Sigmoid colon (tissue), 7 donors: ENCODE results near the gene RPTOR. TPM values are rescaled to one million over a fixed set of nuclear protein-coding genes. Genes with fewer than 3 reads are reported as not detected.

Source experiments
- DNase-seq: peaks from one replicate; pipeline ENCODE4 v3.0.0-alpha.2; 2019
- H3K27ac ChIP-seq, 4 donors: fragments of 200-600 bp; sonication (generic); one replicate each; pipeline ENCODE4 v1.5.1; 2016 to 2019; ENCODE audit warnings: mild to moderate bottlenecking in 1 of 4
- H3K27me3 ChIP-seq, 3 donors: fragments of 200-600 bp; sonication (generic); one replicate each; pipeline ENCODE4 v1.5.1; 2019; ENCODE audit warnings: mild to moderate bottlenecking in 1 of 3
- H3K36me3 ChIP-seq, 4 donors: fragments of 200-600 bp; sonication (generic); one replicate each; pipeline ENCODE4 v1.5.1; 2016 to 2019
- H3K4me1 ChIP-seq, 4 donors: fragments of 200-600 bp; sonication (generic); one replicate each; pipeline ENCODE4 v1.5.1; 2017 to 2019
- H3K4me3 ChIP-seq, 4 donors: fragments of 200-600 bp; sonication (generic); one replicate each; pipeline ENCODE4 v1.5.1; 2017 to 2019; ENCODE audit warnings: mild to moderate bottlenecking in 2 of 4, moderate library complexity in 1 of 4
- H3K9me3 ChIP-seq, 4 donors: fragments of 200-600 bp in 3 of 4; sonication (generic) in 3 of 4; one replicate each; pipeline versions ENCODE4 v1.5.1 to v1.6.1; 2013 to 2019
- EP300 ChIP-seq, 4 donors: sonication (generic); formaldehyde crosslinking; IDR thresholded peaks; one replicate each; pipeline ENCODE4 v1.6.1; 2017; ENCODE audit warnings: antibody characterized with exemption in 4 of 4
- POLR2A ChIP-seq, 2 donors: fragments of 450-650 bp; IDR thresholded peaks; one replicate each; pipeline ENCODE4 v1.6.1; 2016; ENCODE audit warnings: antibody characterized with exemption in 2 of 2, mild to moderate bottlenecking in 2 of 2, moderate library complexity in 2 of 2
- POLR2AphosphoS5 ChIP-seq, 4 donors: sonication (generic); formaldehyde crosslinking; IDR thresholded peaks; one replicate each; pipeline ENCODE4 v1.6.1; 2017; ENCODE audit warnings: antibody characterized with exemption in 4 of 4
- WGBS, 2 donors: extraction: QIAGEN DNeasy Blood & Tissue Kit; methylation state at CpG; one replicate each; pipeline ENCODE4 v1.1.7; 2013; 5-methylcytosine and 5-hydroxymethylcytosine counted together
- intact Hi-C: fragments of 100-400 bp; cut with DNase I; formaldehyde crosslinking; loops from one replicate; pipeline ENCODE4 v1.15.1; 2023
- polyA plus RNA-seq, 3 donors: library from polyadenylated mRNA; stranded (reverse); fragments of 200-250 nt; gene quantifications; one replicate each; pipeline ENCODE4 v1.2.3, GENCODE V29; 2013
- total RNA-seq, 4 donors: library from RNA; depleted of rRNA; stranded (reverse); fragments of >200 nt; gene quantifications; one replicate each; pipeline ENCODE4 v1.1.0, GENCODE V29; 2016
- TF ChIP-seq, protein P1 (sequence below), 4 experiments: fragments of 450-650 bp in 3 of 4; fragments of 200-600 bp in 1 of 4; IDR thresholded peaks; one replicate each; pipeline ENCODE4 v1.5.1; 2016 to 2019; ENCODE audit warnings: antibody characterized with exemption in 4 of 4, mild to moderate bottlenecking in 3 of 4, moderate library complexity in 2 of 4
- donor health status: healthy with polysubstance abuse.
- donor health status: Bipolar disorder and iron deficiency.
- donor health status: healthy.

The RPTOR gene
- total and polyA plus RNA-seq, 7 donors = 3.7 to 68.7 (median 22.9) TPM

DNA sequence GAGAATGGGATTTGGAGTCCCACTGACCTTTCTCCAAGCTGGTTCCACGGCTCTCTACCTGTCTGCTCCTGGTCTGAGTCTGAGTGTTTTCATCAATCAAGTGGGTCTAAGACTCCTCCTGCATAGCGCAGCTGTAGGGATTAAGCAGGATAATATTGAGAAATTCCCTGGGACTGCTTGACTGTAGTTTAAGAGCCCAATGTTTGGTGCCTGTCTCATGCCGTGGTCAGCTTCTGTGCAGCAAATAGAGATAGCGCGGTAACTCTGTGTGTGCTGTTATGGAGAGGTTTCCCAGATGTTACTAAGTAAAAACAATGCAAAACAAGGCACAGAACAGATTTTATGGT is 21.4 kb downstream of the RPTOR start:
- Histone ChIP-seq H3K27ac (no peak overlapping the region), H3K4me3 (no peak overlapping the region), H3K36me3 (no peaks in the 10 kb centered on the region), H3K9me3 (no peaks in the 10 kb centered on the region), H3K4me1 (no peaks in the 10 kb centered on the region), H3K27me3 (no peaks in the 10 kb centered on the region)
- DNase-seq = no peak
- WGBS, 2 donors = 78 to 85% methylated on average over 5 of the region's 5 CpGs
- no peak for TF ChIP-seq POLR2AphosphoS5 (IDR thresholded peaks at IDR 0.05)
- intact Hi-C loops = no loop called here

DNA sequence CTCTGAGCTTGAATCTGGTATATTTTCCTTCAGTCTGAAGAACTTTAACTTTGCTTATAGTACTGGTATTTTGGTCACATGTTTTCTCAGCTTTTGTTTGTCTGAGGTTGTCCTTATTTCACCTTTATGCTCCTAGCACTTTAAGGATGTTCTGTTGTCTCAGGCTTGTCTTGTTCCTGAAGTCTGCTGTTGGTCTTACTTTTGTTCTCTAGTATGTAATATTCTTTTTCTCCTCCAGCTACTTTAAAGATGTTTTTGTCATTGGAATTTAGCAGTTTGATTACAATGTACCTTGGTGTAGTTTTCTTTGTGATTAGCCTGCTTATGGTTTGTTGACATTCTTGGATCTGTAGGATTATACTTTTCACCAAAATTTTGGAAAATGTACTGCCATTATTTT is 23.6 kb downstream of the RPTOR start:
- H3K27ac ChIP-seq = no peak overlapping the region
- no peak overlapping the region for H3K4me3 ChIP-seq
- intact Hi-C loops = no loop called here
- no peaks in the 10 kb centered on the region for H3K4me1 ChIP-seq
- no peaks in the 10 kb centered on the region for H3K36me3 ChIP-seq
- DNase-seq = no peak
- TF ChIP-seq EP300 (IDR thresholded peaks at IDR 0.05) (no peak), POLR2A (IDR thresholded peaks at IDR 0.05) (no peak), POLR2AphosphoS5 (IDR thresholded peaks at IDR 0.05) (no peak)
- TF ChIP-seq, protein P1, sequence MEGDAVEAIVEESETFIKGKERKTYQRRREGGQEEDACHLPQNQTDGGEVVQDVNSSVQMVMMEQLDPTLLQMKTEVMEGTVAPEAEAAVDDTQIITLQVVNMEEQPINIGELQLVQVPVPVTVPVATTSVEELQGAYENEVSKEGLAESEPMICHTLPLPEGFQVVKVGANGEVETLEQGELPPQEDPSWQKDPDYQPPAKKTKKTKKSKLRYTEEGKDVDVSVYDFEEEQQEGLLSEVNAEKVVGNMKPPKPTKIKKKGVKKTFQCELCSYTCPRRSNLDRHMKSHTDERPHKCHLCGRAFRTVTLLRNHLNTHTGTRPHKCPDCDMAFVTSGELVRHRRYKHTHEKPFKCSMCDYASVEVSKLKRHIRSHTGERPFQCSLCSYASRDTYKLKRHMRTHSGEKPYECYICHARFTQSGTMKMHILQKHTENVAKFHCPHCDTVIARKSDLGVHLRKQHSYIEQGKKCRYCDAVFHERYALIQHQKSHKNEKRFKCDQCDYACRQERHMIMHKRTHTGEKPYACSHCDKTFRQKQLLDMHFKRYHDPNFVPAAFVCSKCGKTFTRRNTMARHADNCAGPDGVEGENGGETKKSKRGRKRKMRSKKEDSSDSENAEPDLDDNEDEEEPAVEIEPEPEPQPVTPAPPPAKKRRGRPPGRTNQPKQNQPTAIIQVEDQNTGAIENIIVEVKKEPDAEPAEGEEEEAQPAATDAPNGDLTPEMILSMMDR (IDR thresholded peaks at IDR 0.05) = no peak
- H3K9me3 ChIP-seq = no peaks in the 10 kb centered on the region
- H3K27me3 ChIP-seq = no peaks in the 10 kb centered on the region

DNA sequence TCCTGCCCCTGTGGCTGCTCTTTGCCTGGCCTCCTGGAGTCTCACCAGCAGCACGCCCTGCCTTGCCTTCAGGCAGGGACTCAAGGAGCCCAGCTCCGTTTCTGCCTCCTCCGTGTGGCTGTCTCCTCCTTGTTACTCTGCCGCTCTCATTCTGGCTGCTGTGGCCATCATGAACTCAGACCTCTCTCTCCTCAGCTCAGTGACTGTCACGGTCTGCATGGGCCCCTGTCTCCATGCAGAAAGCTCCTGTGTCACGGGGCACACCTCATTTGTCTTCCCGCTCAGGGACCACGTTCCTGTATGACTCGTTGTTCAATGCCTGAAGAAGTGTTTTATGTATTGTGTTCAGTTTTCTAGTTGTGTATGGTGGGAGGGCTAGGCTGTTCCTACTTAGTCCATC is 25.3 kb downstream of the RPTOR start:
- WGBS, 2 donors = 81 to 90% methylated on average over 9 of the region's 9 CpGs
- DNase-seq = no peak
- H3K27me3 ChIP-seq = no peaks in the 10 kb centered on the region
- H3K27ac ChIP-seq = no peak overlapping the region
- no peaks in the 10 kb centered on the region for H3K9me3 ChIP-seq
- H3K4me1 ChIP-seq = peaks cover 0 to under 1% (median 0%) of the 10 kb centered on the region in 4 donors
- H3K36me3 ChIP-seq = no peaks in the 10 kb centered on the region
- TF ChIP-seq POLR2A (IDR thresholded peaks at IDR 0.05) (no peak), EP300 (IDR thresholded peaks at IDR 0.05) (no peak), POLR2AphosphoS5 (IDR thresholded peaks at IDR 0.05) (no peak)
- TF ChIP-seq, protein P1 (IDR thresholded peaks at IDR 0.05) = no peak
- intact Hi-C loops = no loop called here
- no peak overlapping the region for H3K4me3 ChIP-seq

DNA sequence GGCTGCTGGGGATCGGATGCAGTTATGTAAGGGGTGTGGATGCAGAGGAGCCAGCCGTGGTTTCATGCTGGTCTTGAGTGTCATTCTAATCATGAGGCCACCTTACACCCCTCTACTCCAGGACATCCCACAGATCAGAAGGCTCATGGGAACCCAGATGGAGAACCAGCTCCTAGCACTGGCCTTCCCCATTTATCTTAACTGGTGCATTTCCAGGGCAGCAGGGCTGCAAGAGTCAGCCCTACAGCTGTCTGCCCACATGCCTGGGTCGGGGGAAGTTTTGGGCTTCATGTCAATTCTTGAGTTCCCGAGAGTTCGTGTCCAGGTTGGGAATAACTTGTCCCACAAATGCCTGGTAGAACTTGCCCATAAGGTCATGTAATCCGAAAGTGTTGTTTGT is 29.1 kb downstream of the RPTOR start:
- TF ChIP-seq POLR2AphosphoS5 (IDR thresholded peaks at IDR 0.05) (no peak), POLR2A (IDR thresholded peaks at IDR 0.05) (no peak), EP300 (IDR thresholded peaks at IDR 0.05) (no peak)
- TF ChIP-seq, protein P1 (IDR thresholded peaks at IDR 0.05) = no peak
- intact Hi-C loops = no loop called here
- no peak for DNase-seq
- Histone ChIP-seq H3K9me3 (no peaks in the 10 kb centered on the region), H3K27me3 (no peaks in the 10 kb centered on the region), H3K27ac (no peak overlapping the region), H3K4me3 (no peak overlapping the region), H3K36me3 (no peaks in the 10 kb centered on the region), H3K4me1 (peaks cover 0 to 13% (median 0%) of the 10 kb centered on the region in 4 donors)
- WGBS, 2 donors = 88 to 90% methylated on average over 6 of the region's 6 CpGs

DNA sequence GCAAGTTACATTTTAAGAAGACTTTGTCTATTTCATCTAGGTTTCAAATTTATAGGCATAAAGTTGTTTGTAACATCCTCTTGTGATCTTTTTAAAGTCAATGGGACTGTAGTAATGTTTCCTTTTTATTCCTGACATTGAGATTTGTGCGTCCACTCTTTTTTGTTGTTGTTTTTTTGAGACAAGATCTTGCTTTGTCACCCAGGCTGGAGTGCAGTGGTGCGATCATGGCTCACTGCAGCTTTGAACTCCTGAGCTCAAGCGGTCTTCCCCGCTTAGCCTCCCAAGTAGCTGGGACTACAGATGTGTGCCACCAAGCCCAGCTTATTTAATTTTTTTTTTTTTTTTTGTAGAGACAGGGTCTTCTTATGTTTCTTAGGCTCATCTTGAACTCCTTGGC is 29.9 kb downstream of the RPTOR start:
- no peak for DNase-seq
- H3K27me3 ChIP-seq = no peaks in the 10 kb centered on the region
- H3K4me3 ChIP-seq = no peak overlapping the region
- H3K4me1 ChIP-seq = peaks cover 0 to 13% (median 0%) of the 10 kb centered on the region in 4 donors
- H3K27ac ChIP-seq = no peak overlapping the region
- no peaks in the 10 kb centered on the region for H3K9me3 ChIP-seq
- TF ChIP-seq, protein P1 (IDR thresholded peaks at IDR 0.05) = no peak
- no peak for TF ChIP-seq EP300 (IDR thresholded peaks at IDR 0.05)
- TF ChIP-seq POLR2AphosphoS5 (IDR thresholded peaks at IDR 0.05) = no peak
- WGBS, 2 donors = 74% methylated on average over 4 of the region's 4 CpGs
- no peaks in the 10 kb centered on the region for H3K36me3 ChIP-seq
- intact Hi-C loops = no loop called here
